ENCODE measurements around the gene C16orf95.

DNA sequence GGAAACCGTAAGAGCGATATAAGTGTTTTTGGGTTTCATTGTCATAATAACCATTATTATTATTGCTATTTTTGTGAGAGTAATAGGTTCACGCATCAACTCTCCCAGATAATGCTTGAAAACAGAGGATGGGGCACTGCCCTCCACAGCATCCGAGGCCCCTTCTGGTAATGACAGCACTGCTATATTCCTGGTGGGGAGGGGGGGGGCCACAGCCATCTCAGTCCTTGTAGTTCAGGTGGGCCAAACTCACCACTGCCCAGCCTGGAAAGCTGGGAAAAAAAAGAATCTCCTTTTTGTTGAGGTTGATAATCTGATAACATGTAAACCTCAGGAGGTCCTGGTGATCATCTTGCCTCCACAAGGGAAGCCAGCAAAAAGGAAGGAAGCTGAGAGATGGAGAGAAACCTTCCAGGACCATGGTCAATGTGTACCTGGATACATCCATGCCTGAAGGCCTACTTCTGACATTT lies 706 bp downstream of the C16orf95 start:
- no peak for TF ChIP-seq POLR2A (IDR thresholded peaks at IDR 0.05)
- TF ChIP-seq, protein P1, sequence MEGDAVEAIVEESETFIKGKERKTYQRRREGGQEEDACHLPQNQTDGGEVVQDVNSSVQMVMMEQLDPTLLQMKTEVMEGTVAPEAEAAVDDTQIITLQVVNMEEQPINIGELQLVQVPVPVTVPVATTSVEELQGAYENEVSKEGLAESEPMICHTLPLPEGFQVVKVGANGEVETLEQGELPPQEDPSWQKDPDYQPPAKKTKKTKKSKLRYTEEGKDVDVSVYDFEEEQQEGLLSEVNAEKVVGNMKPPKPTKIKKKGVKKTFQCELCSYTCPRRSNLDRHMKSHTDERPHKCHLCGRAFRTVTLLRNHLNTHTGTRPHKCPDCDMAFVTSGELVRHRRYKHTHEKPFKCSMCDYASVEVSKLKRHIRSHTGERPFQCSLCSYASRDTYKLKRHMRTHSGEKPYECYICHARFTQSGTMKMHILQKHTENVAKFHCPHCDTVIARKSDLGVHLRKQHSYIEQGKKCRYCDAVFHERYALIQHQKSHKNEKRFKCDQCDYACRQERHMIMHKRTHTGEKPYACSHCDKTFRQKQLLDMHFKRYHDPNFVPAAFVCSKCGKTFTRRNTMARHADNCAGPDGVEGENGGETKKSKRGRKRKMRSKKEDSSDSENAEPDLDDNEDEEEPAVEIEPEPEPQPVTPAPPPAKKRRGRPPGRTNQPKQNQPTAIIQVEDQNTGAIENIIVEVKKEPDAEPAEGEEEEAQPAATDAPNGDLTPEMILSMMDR (IDR thresholded peaks at IDR 0.05) = no peak
